Esophagus muscularis mucosa (tissue), 4 donors: Measurements from ENCODE around the gene PTPRT.

Experiments
- EP300 ChIP-seq: sonication (generic); formaldehyde crosslinking; IDR thresholded peaks from one replicate; pipeline ENCODE4 v1.6.1; 2017; ENCODE audit warnings: antibody characterized with exemption
- POLR2A ChIP-seq: fragments of 450-650 bp; IDR thresholded peaks from one replicate; pipeline ENCODE4 v1.6.1; 2017; ENCODE audit warnings: antibody characterized with exemption, moderate library complexity, mild to moderate bottlenecking, low read depth
- POLR2AphosphoS5 ChIP-seq, 2 donors: sonication (generic); formaldehyde crosslinking; IDR thresholded peaks; one replicate each; pipeline ENCODE4 v1.6.1; 2017; ENCODE audit warnings: antibody characterized with exemption in 2 of 2
- TF ChIP-seq, protein P1 (sequence below), 3 experiments: fragments of 200-600 bp in 2 of 3; fragments of 450-650 bp in 1 of 3; sonication (generic) in 2 of 3; IDR thresholded peaks; one replicate each; pipeline ENCODE4 v1.5.1; 2017 to 2019; ENCODE audit warnings: antibody characterized with exemption in 3 of 3, mild to moderate bottlenecking in 2 of 3, moderate library complexity in 1 of 3

GRCh38 chr20:42391807-42392206, 797.9 kb downstream of the PTPRT start:
- TF ChIP-seq, protein P1, sequence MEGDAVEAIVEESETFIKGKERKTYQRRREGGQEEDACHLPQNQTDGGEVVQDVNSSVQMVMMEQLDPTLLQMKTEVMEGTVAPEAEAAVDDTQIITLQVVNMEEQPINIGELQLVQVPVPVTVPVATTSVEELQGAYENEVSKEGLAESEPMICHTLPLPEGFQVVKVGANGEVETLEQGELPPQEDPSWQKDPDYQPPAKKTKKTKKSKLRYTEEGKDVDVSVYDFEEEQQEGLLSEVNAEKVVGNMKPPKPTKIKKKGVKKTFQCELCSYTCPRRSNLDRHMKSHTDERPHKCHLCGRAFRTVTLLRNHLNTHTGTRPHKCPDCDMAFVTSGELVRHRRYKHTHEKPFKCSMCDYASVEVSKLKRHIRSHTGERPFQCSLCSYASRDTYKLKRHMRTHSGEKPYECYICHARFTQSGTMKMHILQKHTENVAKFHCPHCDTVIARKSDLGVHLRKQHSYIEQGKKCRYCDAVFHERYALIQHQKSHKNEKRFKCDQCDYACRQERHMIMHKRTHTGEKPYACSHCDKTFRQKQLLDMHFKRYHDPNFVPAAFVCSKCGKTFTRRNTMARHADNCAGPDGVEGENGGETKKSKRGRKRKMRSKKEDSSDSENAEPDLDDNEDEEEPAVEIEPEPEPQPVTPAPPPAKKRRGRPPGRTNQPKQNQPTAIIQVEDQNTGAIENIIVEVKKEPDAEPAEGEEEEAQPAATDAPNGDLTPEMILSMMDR (IDR thresholded peaks at IDR 0.05): no peak
- TF ChIP-seq POLR2AphosphoS5 (IDR thresholded peaks at IDR 0.05): no peak
- no peak for TF ChIP-seq EP300
- TF ChIP-seq POLR2A: no peak
